K562 (cell line): ENCODE measurements around the gene ENTREP3. TPM values are rescaled to one million over a fixed set of nuclear protein-coding genes. Genes with fewer than 3 reads are reported as not detected.

ENCODE experiments used
- FUS ChIP-seq: fragments of 200-400 bp; formaldehyde crosslinking; optimal IDR thresholded peaks from 2 replicates; pipeline ENCODE3; 2017; ENCODE audit warnings: low read depth, low read length
- GABPA ChIP-seq: fragments of 200-800 bp; sonication (Bioruptor generic); conservative IDR thresholded peaks from 2 replicates; pipeline ENCODE4 v1.6.1; 2016; ENCODE audit warnings: low read depth, missing genetic modification characterization, missing compliant biosample characterization
- HDAC8 ChIP-seq: fragments of 450-650 bp; IDR thresholded peaks from 2 replicates; pipeline ENCODE4 v1.6.1; 2016; ENCODE audit warnings: mild to moderate bottlenecking, missing genetic modification characterization, moderate library complexity, missing compliant biosample characterization
- ILF3 ChIP-seq: fragments of 450-650 bp; IDR thresholded peaks from 2 replicates; pipeline ENCODE4 v1.6.1; 2018; ENCODE audit warnings: antibody characterized with exemption, mild to moderate bottlenecking, moderate library complexity, borderline replicate concordance
- MTF1 ChIP-seq: fragments of 250-450 bp; sonication (Bioruptor Pico); IDR thresholded peaks from 2 replicates; pipeline ENCODE4 v1.9.0; 2021; ENCODE audit warnings: moderate library complexity, mild to moderate bottlenecking, inconsistent platforms, borderline replicate concordance
- MYC ChIP-seq, 2 experiments: fragments of 250-450 bp in 1 of 2; sonication (Bioruptor Pico) in 1 of 2; IDR thresholded peaks; 2 replicates each; pipeline versions ENCODE4 v1.5.1 to v1.6.1; 2012 to 2021; ENCODE audit warnings: low read depth in 2 of 2, borderline replicate concordance in 1 of 2, improper control_type of control experiment in 1 of 2, low read length in 1 of 2, mild to moderate bottlenecking in 1 of 2, moderate library complexity in 1 of 2
- NFRKB ChIP-seq: fragments of 450-650 bp; IDR thresholded peaks from 2 replicates; pipeline ENCODE4 v1.6.1; 2016; ENCODE audit warnings: low read depth
- PHB2 ChIP-seq: fragments of 450-650 bp; IDR thresholded peaks from 2 replicates; pipeline ENCODE4 v1.6.1; 2017; ENCODE audit warnings: low read depth
- RFX1 ChIP-seq: fragments of 450-650 bp; IDR thresholded peaks from 2 replicates; pipeline ENCODE4 v1.6.1; 2016; ENCODE audit warnings: mild to moderate bottlenecking, moderate library complexity
- RHOXF2B ChIP-seq: fragments of 250-450 bp; sonication (Bioruptor Pico); conservative IDR thresholded peaks from 2 replicates; pipeline ENCODE4 v1.5.1; 2021
- THRAP3 ChIP-seq: fragments of 450-650 bp; IDR thresholded peaks from 2 replicates; pipeline ENCODE4 v1.6.1; 2016; ENCODE audit warnings: mild to moderate bottlenecking, inconsistent platforms, borderline replicate concordance
- XRCC5 ChIP-seq: fragments of 200-400 bp; formaldehyde crosslinking; IDR thresholded peaks from 2 replicates; pipeline ENCODE4 v1.6.1; 2017; ENCODE audit warnings: low read depth, mild to moderate bottlenecking, low read length
- ZNF224 ChIP-seq: sonication (generic); formaldehyde crosslinking; IDR thresholded peaks from 2 replicates; pipeline ENCODE4 v1.8.0; 2022; ENCODE audit warnings: mild to moderate bottlenecking, missing genetic modification reagents
- ZNF41 ChIP-seq: fragments of 250-450 bp; sonication (Bioruptor Pico); conservative IDR thresholded peaks from 2 replicates; pipeline ENCODE4 v1.4.0; 2020; ENCODE audit warnings: mild to moderate bottlenecking
- ZNF507 ChIP-seq: conservative IDR thresholded peaks from 2 replicates; pipeline ENCODE4 v1.6.1; 2017; ENCODE audit warnings: missing genetic modification characterization, missing compliant biosample characterization
- ZNF589 ChIP-seq: fragments of 200-800 bp; sonication (Bioruptor generic); IDR thresholded peaks from 2 replicates; pipeline ENCODE4 v1.6.1; 2016; ENCODE audit warnings: low read depth, missing genetic modification characterization, missing compliant biosample characterization
- ZNF76 ChIP-seq: fragments of 250-450 bp; sonication (Bioruptor Pico); IDR thresholded peaks from 2 replicates; pipeline ENCODE4 v1.4.0; 2020; ENCODE audit warnings: mild to moderate bottlenecking, moderate library complexity, borderline replicate concordance
- polyA plus RNA-seq, 8 experiments: library from polyadenylated mRNA; depleted of rRNA in 4 of 8; stranded (reverse) in 5 of 8; unstranded in 3 of 8; fragments of >200 nt; fragmentation: Nextera tagmentation in 2 of 8; fragmentation: Illumina TruSeq in 1 of 8; extraction: Ambion mirVana in 2 of 8; extraction: Trizol in 1 of 8; gene quantifications; 2 replicates each; pipeline versions ENCODE4 v1.2.1 to v1.2.3, GENCODE V29; 2011 to 2014; ENCODE audit warnings: inconsistent platforms in 1 of 8, missing spikeins in 1 of 8
- total RNA-seq, 7 experiments: library from RNA; depleted of rRNA in 6 of 7; stranded (reverse); fragments of >200 nt in 6 of 7; fragmentation: Illumina TruSeq in 2 of 7; extraction: Trizol in 2 of 7; gene quantifications; 2 replicates each; pipeline versions ENCODE4 v1.2.1 to v1.2.3, GENCODE V29; 2011 to 2021; ENCODE audit warnings: low replicate concordance in 1 of 7
- TF ChIP-seq, protein P1 (sequence below): fragments of 450-650 bp; formaldehyde crosslinking; IDR thresholded peaks from 2 replicates; pipeline ENCODE4 v1.4.0; 2020; ENCODE audit warnings: mild to moderate bottlenecking, moderate library complexity
- TF ChIP-seq, protein P2 (sequence below): fragments of 450-650 bp; conservative IDR thresholded peaks from 2 replicates; pipeline ENCODE4 v1.6.1; 2016; ENCODE audit warnings: missing genetic modification characterization, low read depth, mild to moderate bottlenecking, missing compliant biosample characterization, moderate library complexity
- TF ChIP-seq, protein P3 (sequence below): fragments of 250-450 bp; sonication (Bioruptor Pico); IDR thresholded peaks from 2 replicates; pipeline ENCODE4 v1.4.0; 2020; ENCODE audit warnings: mild to moderate bottlenecking, moderate library complexity
- TF ChIP-seq, protein P4 (sequence below): sonication (generic); formaldehyde crosslinking; IDR thresholded peaks from 2 replicates; pipeline ENCODE4 v1.8.1; 2023; ENCODE audit warnings: mild to moderate bottlenecking, missing genetic modification reagents

The ENTREP3 gene
- total and polyA plus RNA-seq, 9 of the 15 experiments (the other 6 are each of a cell fraction or from before 2014, with no cell fraction given), result 1.9 to 41.8 (median 5.9) TPM

DNA sequence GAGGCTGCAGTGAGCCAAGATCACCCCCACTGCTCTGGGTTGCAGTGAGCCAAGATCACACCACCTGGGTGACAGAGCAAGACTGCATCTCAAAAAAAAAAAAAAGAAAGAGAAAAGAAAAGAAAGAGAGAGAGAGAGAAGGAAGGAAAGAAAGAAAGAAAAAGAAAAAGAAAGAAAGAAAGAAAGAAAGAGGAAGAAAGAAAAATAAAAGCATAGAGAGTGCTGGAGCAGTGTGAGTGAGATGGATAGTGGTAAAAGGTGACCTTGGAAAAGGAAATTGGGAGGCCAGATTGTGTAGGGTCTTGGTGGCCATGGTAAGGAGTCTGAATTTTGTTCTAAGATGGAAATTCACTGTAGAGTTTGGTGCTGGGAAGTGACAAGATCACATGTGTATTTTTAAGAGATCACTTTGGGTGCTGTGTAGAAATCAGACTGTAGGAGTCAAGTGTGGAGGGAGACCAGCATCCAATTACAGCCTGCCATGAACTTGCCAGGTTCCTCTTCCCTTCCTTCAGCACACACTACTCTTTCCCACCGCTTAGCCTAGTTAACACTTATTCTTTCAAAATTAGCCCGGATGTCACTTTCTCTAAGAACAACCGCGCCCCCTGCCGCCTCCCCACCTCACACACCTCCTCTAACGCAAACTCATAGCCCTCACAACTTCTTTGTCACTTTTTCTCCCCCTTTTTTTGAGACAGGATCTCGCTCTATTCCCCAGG is 28.9 kb downstream of the ENTREP3 start (continued):
- TF ChIP-seq, protein P1, sequence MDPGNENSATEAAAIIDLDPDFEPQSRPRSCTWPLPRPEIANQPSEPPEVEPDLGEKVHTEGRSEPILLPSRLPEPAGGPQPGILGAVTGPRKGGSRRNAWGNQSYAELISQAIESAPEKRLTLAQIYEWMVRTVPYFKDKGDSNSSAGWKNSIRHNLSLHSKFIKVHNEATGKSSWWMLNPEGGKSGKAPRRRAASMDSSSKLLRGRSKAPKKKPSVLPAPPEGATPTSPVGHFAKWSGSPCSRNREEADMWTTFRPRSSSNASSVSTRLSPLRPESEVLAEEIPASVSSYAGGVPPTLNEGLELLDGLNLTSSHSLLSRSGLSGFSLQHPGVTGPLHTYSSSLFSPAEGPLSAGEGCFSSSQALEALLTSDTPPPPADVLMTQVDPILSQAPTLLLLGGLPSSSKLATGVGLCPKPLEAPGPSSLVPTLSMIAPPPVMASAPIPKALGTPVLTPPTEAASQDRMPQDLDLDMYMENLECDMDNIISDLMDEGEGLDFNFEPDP (CRISPR knock-in tag), result no peak
- TF ChIP-seq THRAP3 (peak; percentile 85), XRCC5 (no peak), ZNF41 (no peak), ZNF589 (CRISPR knock-in tag) (peak; percentile 54; the same call in 1 of the 2 replicates), ZNF76 (no peak), ZNF507 (no peak), MTF1 (CRISPR knock-in tag) (no peak), NFRKB (0 out of 2 replicates have a peak, but pooled peaks have one; percentile 13), GABPA (tag) (no peak), ZNF224 (CRISPR knock-in tag) (no peak), RFX1 (no peak), ILF3 (no peak), HDAC8 (tag) (no peak), PHB2 (peak; percentile 59; the same call in 1 of the 2 replicates), FUS (no peak), MYC (IDR thresholded peaks at IDR 0.05; ENCODE audit: low read depth, low read length) (peak; percentile 54; the same call in 1 of the 2 replicates), MYC (CRISPR knock-in tag; IDR thresholded peaks at IDR 0.05; ENCODE audit: borderline replicate concordance, low read depth) (no peak), RHOXF2B (no peak)
- TF ChIP-seq, protein P2, sequence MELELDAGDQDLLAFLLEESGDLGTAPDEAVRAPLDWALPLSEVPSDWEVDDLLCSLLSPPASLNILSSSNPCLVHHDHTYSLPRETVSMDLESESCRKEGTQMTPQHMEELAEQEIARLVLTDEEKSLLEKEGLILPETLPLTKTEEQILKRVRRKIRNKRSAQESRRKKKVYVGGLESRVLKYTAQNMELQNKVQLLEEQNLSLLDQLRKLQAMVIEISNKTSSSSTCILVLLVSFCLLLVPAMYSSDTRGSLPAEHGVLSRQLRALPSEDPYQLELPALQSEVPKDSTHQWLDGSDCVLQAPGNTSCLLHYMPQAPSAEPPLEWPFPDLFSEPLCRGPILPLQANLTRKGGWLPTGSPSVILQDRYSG (tag), result no peak
- TF ChIP-seq, protein P3, sequence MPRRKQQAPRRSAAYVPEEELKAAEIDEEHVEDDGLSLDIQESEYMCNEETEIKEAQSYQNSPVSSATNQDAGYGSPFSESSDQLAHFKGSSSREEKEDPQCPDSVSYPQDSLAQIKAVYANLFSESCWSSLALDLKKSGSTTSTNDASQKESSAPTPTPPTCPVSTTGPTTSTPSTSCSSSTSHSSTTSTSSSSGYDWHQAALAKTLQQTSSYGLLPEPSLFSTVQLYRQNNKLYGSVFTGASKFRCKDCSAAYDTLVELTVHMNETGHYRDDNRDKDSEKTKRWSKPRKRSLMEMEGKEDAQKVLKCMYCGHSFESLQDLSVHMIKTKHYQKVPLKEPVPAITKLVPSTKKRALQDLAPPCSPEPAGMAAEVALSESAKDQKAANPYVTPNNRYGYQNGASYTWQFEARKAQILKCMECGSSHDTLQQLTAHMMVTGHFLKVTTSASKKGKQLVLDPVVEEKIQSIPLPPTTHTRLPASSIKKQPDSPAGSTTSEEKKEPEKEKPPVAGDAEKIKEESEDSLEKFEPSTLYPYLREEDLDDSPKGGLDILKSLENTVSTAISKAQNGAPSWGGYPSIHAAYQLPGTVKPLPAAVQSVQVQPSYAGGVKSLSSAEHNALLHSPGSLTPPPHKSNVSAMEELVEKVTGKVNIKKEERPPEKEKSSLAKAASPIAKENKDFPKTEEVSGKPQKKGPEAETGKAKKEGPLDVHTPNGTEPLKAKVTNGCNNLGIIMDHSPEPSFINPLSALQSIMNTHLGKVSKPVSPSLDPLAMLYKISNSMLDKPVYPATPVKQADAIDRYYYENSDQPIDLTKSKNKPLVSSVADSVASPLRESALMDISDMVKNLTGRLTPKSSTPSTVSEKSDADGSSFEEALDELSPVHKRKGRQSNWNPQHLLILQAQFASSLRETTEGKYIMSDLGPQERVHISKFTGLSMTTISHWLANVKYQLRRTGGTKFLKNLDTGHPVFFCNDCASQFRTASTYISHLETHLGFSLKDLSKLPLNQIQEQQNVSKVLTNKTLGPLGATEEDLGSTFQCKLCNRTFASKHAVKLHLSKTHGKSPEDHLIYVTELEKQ (CRISPR knock-in tag), result 0 out of 2 replicates have a peak, but pooled peaks have one; percentile 36
- TF ChIP-seq, protein P4, sequence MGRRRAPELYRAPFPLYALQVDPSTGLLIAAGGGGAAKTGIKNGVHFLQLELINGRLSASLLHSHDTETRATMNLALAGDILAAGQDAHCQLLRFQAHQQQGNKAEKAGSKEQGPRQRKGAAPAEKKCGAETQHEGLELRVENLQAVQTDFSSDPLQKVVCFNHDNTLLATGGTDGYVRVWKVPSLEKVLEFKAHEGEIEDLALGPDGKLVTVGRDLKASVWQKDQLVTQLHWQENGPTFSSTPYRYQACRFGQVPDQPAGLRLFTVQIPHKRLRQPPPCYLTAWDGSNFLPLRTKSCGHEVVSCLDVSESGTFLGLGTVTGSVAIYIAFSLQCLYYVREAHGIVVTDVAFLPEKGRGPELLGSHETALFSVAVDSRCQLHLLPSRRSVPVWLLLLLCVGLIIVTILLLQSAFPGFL, result no peak
